ENCODE measurements around the gene RASGRP3. TPM values are rescaled to one million over a fixed set of nuclear protein-coding genes. Genes with fewer than 3 reads are reported as not detected.

RASGRP3 gene
- total RNA-seq, 1 experiment from 2014 or later: 0.59 TPM

- TF ChIP-seq CTCF (IDR thresholded peaks at IDR 0.05 in 2 of 3, conservative IDR thresholded peaks at IDR 0.05 in 1 of 3; ENCODE audit: borderline replicate concordance in 1 of 3, insufficient read depth in 1 of 3, low read depth in 2 of 3, low read length in 2 of 3) (no peak), EZH2phosphoT487 (IDR thresholded peaks at IDR 0.05; ENCODE audit: borderline replicate concordance) (no peak), JUND (IDR thresholded peaks at IDR 0.05) (no peak)
These were observed 33.1 kb upstream of the RASGRP3 start (continued) for GRCh38 chr2:33443274-33443829.

DNA sequence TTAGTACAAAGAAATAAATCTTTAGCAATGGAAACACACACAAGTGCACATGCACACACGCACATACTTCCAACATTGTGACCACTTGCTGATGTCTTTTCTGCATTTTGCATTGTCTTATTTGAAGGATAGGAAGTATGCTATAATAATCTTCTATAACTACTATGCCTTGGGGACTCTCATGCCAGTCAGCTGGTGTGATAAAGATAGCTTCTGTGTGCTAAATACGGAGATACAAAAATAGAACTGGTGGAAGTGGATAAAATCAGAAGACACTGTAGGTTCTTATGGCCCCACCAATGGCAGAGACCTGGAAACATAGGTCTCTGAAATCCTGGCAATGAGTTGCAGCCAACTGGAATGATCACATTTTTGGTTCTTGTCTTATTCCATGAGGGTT, 31.5 kb upstream of the RASGRP3 start:
- Histone ChIP-seq H3K36me3 (ENCODE audit: control insufficient read depth in 1 of 2, insufficient read depth in 2 of 2, low read length in 2 of 2) (no peaks in the 10 kb centered on the region), H3K9ac (ENCODE audit: low read length) (no peak overlapping the region), H3K9me3 (ENCODE audit: control insufficient read depth in 1 of 2, insufficient read depth in 1 of 2, low read depth in 1 of 2, low read length in 2 of 2) (no peaks in the 10 kb centered on the region), H3K4me2 (ENCODE audit: low read length) (no peak overlapping the region), H3K4me1 (ENCODE audit: control insufficient read depth in 1 of 2, insufficient read depth in 2 of 2, low read length in 2 of 2) (no peaks in the 10 kb centered on the region), H2AFZ (ENCODE audit: low read depth, low read length, poor library complexity, severe bottlenecking) (no peak overlapping the region), H3K9me2 (ENCODE audit: insufficient read depth) (no peaks in the 10 kb centered on the region), H3K79me2 (ENCODE audit: insufficient read depth, low read length) (no peaks in the 10 kb centered on the region), H3K27me3 (ENCODE audit: insufficient read depth, low read length) (no peaks in the 10 kb centered on the region), H3K4me3 (replicated peaks in 1 of 2; ENCODE audit: low read depth in 1 of 2, low read length in 2 of 2) (no peak overlapping the region), H4K20me1 (ENCODE audit: insufficient read depth) (no peaks in the 10 kb centered on the region), H3K27ac (ENCODE audit: low read depth, low read length) (no peak overlapping the region)
- TF ChIP-seq YY1 (IDR thresholded peaks at IDR 0.05; ENCODE audit: extremely low read depth, insufficient replicate concordance, low read depth, low read length): no peak
- no peak for TF ChIP-seq ELF1 (IDR thresholded peaks at IDR 0.05; ENCODE audit: borderline replicate concordance, low read depth)
- TF ChIP-seq, protein P1, sequence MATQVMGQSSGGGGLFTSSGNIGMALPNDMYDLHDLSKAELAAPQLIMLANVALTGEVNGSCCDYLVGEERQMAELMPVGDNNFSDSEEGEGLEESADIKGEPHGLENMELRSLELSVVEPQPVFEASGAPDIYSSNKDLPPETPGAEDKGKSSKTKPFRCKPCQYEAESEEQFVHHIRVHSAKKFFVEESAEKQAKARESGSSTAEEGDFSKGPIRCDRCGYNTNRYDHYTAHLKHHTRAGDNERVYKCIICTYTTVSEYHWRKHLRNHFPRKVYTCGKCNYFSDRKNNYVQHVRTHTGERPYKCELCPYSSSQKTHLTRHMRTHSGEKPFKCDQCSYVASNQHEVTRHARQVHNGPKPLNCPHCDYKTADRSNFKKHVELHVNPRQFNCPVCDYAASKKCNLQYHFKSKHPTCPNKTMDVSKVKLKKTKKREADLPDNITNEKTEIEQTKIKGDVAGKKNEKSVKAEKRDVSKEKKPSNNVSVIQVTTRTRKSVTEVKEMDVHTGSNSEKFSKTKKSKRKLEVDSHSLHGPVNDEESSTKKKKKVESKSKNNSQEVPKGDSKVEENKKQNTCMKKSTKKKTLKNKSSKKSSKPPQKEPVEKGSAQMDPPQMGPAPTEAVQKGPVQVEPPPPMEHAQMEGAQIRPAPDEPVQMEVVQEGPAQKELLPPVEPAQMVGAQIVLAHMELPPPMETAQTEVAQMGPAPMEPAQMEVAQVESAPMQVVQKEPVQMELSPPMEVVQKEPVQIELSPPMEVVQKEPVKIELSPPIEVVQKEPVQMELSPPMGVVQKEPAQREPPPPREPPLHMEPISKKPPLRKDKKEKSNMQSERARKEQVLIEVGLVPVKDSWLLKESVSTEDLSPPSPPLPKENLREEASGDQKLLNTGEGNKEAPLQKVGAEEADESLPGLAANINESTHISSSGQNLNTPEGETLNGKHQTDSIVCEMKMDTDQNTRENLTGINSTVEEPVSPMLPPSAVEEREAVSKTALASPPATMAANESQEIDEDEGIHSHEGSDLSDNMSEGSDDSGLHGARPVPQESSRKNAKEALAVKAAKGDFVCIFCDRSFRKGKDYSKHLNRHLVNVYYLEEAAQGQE (IDR thresholded peaks at IDR 0.05; ENCODE audit: low read depth): no peak
- intact Hi-C loops (cut with micrococcal nuclease): loop anchor here (5.0 kb wide), 1 partner anchor 408 kb away; no protein-coding TSS in a partner anchor
- CTCF ChIA-PET: no interaction called here
- ATAC-seq (no peak), DNase-seq (ENCODE audit: low read depth, low spot score) (no peak)
- POLR2A ChIA-PET: no interaction called here
- BruUV-seq (replicated peaks): no TSS peak
- RAD21 ChIA-PET (ENCODE audit: low non-redundant PET in 1 of 2, low total read pairs in 2 of 2, uncharacterized antibody in 2 of 2, unreplicated experiment in 2 of 2): interaction anchor here in 1 of 2 experiments (0.6 kb wide), 1 partner anchor 411 kb away, joined by 3 read pairs; no protein-coding TSS in a partner anchor

Data from HCT116 (cell line).